HEK293 (cell line): ENCODE measurements around the gene BCAP31.
"Not testable (repeated sequence)": the region's sequence is repeated elsewhere in the genome, so short reads cannot be mapped to it uniquely, and the experiment has no call there.

Experiments used
- MYNN ChIP-seq: fragments of 450-650 bp; formaldehyde crosslinking; IDR thresholded peaks from 2 replicates; pipeline ENCODE4 v1.5.1; 2016; ENCODE audit warnings: missing biosample characterization, missing genetic modification characterization, borderline replicate concordance
- SP3 ChIP-seq: fragments of 450-650 bp; formaldehyde crosslinking; IDR thresholded peaks from 2 replicates; pipeline ENCODE4 v1.5.1; 2016; ENCODE audit warnings: missing biosample characterization, missing genetic modification characterization
- ZNF174 ChIP-seq: fragments of 450-650 bp; formaldehyde crosslinking; IDR thresholded peaks from 2 replicates; pipeline ENCODE4 v1.5.0; 2017; ENCODE audit warnings: missing biosample characterization, mild to moderate bottlenecking, missing genetic modification characterization
- ZNF302 ChIP-seq: fragments of 450-650 bp; formaldehyde crosslinking; IDR thresholded peaks from 2 replicates; pipeline ENCODE4 v1.5.1; 2016; ENCODE audit warnings: missing biosample characterization, missing genetic modification characterization, low read depth
- ZNF473 ChIP-seq: fragments of 450-650 bp; formaldehyde crosslinking; IDR thresholded peaks from 2 replicates; pipeline ENCODE4 v1.5.1; 2017; ENCODE audit warnings: missing biosample characterization, missing genetic modification characterization
- ZNF501 ChIP-seq: fragments of 450-650 bp; formaldehyde crosslinking; IDR thresholded peaks from 2 replicates; pipeline ENCODE4 v1.5.1; 2016; ENCODE audit warnings: missing biosample characterization, missing genetic modification characterization
- ZNF558 ChIP-seq: fragments of 450-650 bp; formaldehyde crosslinking; IDR thresholded peaks from 2 replicates; pipeline ENCODE4 v1.5.1; 2016; ENCODE audit warnings: missing biosample characterization, missing genetic modification characterization
- ZSCAN23 ChIP-seq: fragments of 450-650 bp; formaldehyde crosslinking; IDR thresholded peaks from 2 replicates; pipeline ENCODE4 v1.5.1; 2016; ENCODE audit warnings: missing biosample characterization, missing genetic modification characterization
- TF ChIP-seq, protein P1 (sequence below): fragments of 450-650 bp; formaldehyde crosslinking; IDR thresholded peaks from 2 replicates; pipeline ENCODE4 v1.5.1; 2016; ENCODE audit warnings: missing biosample characterization, missing genetic modification characterization
- TF ChIP-seq, protein P2 (sequence below): fragments of 450-650 bp; formaldehyde crosslinking; IDR thresholded peaks from 2 replicates; pipeline ENCODE4 v1.5.1; 2016; ENCODE audit warnings: missing biosample characterization, missing genetic modification characterization
- TF ChIP-seq, protein P3 (sequence below): fragments of 450-650 bp; formaldehyde crosslinking; conservative IDR thresholded peaks from 2 replicates; pipeline ENCODE4 v1.5.1; 2016; ENCODE audit warnings: low read depth, missing biosample characterization, missing genetic modification characterization
- TF ChIP-seq, protein P4 (sequence below): fragments of 450-650 bp; IDR thresholded peaks from 2 replicates; pipeline ENCODE4 v1.5.1; 2018; ENCODE audit warnings: missing biosample characterization, mild to moderate bottlenecking, missing genetic modification characterization

DNA sequence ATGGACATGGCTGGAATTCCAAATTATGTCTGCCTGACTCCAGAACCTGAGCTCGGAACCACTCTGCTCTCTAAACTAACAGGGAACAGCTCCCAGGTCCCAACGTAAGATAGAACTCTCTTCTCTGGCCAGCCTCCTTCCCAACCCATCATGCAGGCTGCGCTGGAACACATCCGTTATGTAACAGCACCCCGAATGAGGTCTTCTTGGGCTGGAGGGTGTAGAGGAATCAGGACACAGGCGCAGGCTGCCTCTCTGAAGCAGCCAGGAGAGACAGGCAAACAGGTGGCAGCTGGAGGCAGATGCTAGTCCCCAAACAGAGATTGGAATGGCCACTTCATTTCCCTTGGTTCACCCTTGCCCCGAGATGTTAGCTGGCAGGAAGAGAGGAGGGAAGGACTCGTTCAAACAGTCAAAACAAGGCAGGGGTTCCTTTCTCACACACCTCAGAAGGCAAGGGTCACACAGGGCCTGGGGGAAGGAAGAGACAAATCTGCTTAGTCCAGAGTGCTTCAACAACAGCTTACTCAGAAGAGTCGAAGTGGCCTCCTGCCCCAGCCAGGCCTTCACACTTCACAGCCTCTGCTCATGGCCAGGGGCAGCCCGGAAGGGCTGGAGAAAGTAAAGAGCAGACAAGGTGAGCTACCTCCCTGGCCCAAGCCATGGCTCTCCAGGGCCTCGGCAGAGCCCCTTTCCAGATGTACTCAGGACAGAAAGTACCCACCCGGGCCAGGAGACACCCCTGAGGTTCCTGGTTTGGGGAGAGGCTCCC lies 19.4 kb downstream of the BCAP31 start:
- TF ChIP-seq, protein P1, sequence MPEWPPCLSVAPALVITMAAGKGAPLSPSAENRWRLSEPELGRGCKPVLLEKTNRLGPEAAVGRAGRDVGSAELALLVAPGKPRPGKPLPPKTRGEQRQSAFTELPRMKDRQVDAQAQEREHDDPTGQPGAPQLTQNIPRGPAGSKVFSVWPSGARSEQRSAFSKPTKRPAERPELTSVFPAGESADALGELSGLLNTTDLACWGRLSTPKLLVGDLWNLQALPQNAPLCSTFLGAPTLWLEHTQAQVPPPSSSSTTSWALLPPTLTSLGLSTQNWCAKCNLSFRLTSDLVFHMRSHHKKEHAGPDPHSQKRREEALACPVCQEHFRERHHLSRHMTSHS (tag by site-specific recombination): not testable (repeated sequence)
- TF ChIP-seq MYNN; ZNF302 (tag by site-specific recombination); ZNF473 (tag by site-specific recombination); ZNF174 (tag by site-specific recombination); ZNF558 (tag by site-specific recombination); ZNF501 (tag by site-specific recombination); SP3; ZSCAN23 (tag by site-specific recombination): not testable (repeated sequence)
- TF ChIP-seq, protein P2, sequence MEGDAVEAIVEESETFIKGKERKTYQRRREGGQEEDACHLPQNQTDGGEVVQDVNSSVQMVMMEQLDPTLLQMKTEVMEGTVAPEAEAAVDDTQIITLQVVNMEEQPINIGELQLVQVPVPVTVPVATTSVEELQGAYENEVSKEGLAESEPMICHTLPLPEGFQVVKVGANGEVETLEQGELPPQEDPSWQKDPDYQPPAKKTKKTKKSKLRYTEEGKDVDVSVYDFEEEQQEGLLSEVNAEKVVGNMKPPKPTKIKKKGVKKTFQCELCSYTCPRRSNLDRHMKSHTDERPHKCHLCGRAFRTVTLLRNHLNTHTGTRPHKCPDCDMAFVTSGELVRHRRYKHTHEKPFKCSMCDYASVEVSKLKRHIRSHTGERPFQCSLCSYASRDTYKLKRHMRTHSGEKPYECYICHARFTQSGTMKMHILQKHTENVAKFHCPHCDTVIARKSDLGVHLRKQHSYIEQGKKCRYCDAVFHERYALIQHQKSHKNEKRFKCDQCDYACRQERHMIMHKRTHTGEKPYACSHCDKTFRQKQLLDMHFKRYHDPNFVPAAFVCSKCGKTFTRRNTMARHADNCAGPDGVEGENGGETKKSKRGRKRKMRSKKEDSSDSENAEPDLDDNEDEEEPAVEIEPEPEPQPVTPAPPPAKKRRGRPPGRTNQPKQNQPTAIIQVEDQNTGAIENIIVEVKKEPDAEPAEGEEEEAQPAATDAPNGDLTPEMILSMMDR: not testable (repeated sequence)
- TF ChIP-seq, protein P3, sequence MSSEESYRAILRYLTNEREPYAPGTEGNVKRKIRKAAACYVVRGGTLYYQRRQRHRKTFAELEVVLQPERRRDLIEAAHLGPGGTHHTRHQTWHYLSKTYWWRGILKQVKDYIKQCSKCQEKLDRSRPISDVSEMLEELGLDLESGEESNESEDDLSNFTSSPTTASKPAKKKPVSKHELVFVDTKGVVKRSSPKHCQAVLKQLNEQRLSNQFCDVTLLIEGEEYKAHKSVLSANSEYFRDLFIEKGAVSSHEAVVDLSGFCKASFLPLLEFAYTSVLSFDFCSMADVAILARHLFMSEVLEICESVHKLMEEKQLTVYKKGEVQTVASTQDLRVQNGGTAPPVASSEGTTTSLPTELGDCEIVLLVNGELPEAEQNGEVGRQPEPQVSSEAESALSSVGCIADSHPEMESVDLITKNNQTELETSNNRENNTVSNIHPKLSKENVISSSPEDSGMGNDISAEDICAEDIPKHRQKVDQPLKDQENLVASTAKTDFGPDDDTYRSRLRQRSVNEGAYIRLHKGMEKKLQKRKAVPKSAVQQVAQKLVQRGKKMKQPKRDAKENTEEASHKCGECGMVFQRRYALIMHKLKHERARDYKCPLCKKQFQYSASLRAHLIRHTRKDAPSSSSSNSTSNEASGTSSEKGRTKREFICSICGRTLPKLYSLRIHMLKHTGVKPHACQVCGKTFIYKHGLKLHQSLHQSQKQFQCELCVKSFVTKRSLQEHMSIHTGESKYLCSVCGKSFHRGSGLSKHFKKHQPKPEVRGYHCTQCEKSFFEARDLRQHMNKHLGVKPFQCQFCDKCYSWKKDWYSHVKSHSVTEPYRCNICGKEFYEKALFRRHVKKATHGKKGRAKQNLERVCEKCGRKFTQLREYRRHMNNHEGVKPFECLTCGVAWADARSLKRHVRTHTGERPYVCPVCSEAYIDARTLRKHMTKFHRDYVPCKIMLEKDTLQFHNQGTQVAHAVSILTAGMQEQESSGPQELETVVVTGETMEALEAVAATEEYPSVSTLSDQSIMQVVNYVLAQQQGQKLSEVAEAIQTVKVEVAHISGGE (tag by site-specific recombination): not testable (repeated sequence)
- TF ChIP-seq, protein P4, sequence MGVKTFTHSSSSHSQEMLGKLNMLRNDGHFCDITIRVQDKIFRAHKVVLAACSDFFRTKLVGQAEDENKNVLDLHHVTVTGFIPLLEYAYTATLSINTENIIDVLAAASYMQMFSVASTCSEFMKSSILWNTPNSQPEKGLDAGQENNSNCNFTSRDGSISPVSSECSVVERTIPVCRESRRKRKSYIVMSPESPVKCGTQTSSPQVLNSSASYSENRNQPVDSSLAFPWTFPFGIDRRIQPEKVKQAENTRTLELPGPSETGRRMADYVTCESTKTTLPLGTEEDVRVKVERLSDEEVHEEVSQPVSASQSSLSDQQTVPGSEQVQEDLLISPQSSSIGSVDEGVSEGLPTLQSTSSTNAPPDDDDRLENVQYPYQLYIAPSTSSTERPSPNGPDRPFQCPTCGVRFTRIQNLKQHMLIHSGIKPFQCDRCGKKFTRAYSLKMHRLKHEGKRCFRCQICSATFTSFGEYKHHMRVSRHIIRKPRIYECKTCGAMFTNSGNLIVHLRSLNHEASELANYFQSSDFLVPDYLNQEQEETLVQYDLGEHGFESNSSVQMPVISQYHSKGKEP (tag by site-specific recombination): not testable (repeated sequence)
